ENCODE results near the gene FAM163B.

Gene FAM163B

GRCh38 chr9:133581011-133581410, 28.2 kb downstream of the FAM163B start:
- no peak for DNase-seq

- DNase-seq, result no peak
These were observed 28.8 kb downstream of the FAM163B start for GRCh38 chr9:133580419-133580738.

- DNase-seq, result no peak
These were observed 29.4 kb downstream of the FAM163B start for GRCh38 chr9:133579601-133580418.

- no peak for DNase-seq
These were observed 30.4 kb downstream of the FAM163B start for GRCh38 chr9:133578524-133579441.

- no peak for DNase-seq
These were observed 31.5 kb downstream of the FAM163B start for GRCh38 chr9:133577737-133578112.

GRCh38 chr9:133576875-133577736, 32.1 kb downstream of the FAM163B start:
- no peak for DNase-seq

GRCh38 chr9:133576031-133576874, 32.9 kb downstream of the FAM163B start:
- DNase-seq, result no peak

GRCh38 chr9:133575186-133576030, 33.8 kb downstream of the FAM163B start:
- no peak for DNase-seq

GRCh38 chr9:133574771-133575170, 34.4 kb downstream of the FAM163B start:
- DNase-seq, result no peak

GRCh38 chr9:133573791-133574515, 35.2 kb downstream of the FAM163B start:
- no peak for DNase-seq

- no peak for DNase-seq
These were observed 36.3 kb downstream of the FAM163B start for GRCh38 chr9:133572821-133573361.

GRCh38 chr9:133571896-133572595, 37.1 kb downstream of the FAM163B start:
- no peak for DNase-seq

- no peak for DNase-seq
These were observed 37.7 kb downstream of the FAM163B start for GRCh38 chr9:133571391-133571890.

- no peak for DNase-seq
These were observed 38.5 kb downstream of the FAM163B start for GRCh38 chr9:133570691-133571080.

GRCh38 chr9:133569891-133570690, 39.1 kb downstream of the FAM163B start:
- no peak for DNase-seq

GRCh38 chr9:133569121-133569785, 39.9 kb downstream of the FAM163B start:
- no peak for DNase-seq

- no peak for DNase-seq
These were observed 41.0 kb downstream of the FAM163B start for GRCh38 chr9:133568186-133568585.

- DNase-seq, result no peak
These were observed 42.4 kb downstream of the FAM163B start for GRCh38 chr9:133566817-133567216.
